Liver (tissue), 9 donors: ENCODE data around the gene DEPDC5. TPM values are rescaled to one million over a fixed set of nuclear protein-coding genes. Genes with fewer than 3 reads are reported as not detected.

Source experiments
- DNase-seq: peaks from one replicate; pipeline ENCODE4 v3.0.0-alpha.2; 2017; ENCODE audit warnings: low spot score
- H3K27ac ChIP-seq, 2 donors: one replicate each; pipeline ENCODE4 v1.7.0; 2013; ENCODE audit warnings: inconsistent platforms in 2 of 2, low read length in 2 of 2, control low read depth in 1 of 2, low read depth in 1 of 2, mild to moderate bottlenecking in 1 of 2
- H3K27me3 ChIP-seq, 4 donors: one replicate each; pipeline versions ENCODE4 v1.6.1 to v1.7.0; 2013; ENCODE audit warnings: low read length in 3 of 4, inconsistent platforms in 1 of 4, mild to moderate bottlenecking in 1 of 4, moderate library complexity in 1 of 4; ENCODE audit not compliant: control insufficient read depth in 4 of 4, insufficient read depth in 4 of 4
- H3K36me3 ChIP-seq, 4 donors: one replicate each; pipeline versions ENCODE4 v1.6.1 to v1.7.0; 2013; ENCODE audit warnings: low read length in 3 of 4, mild to moderate bottlenecking in 3 of 4, low read depth in 1 of 4, moderate library complexity in 1 of 4; ENCODE audit not compliant: control insufficient read depth in 4 of 4, insufficient read depth in 3 of 4
- H3K4me1 ChIP-seq, 4 donors: one replicate each; pipeline versions ENCODE4 v1.6.1 to v1.7.0; 2013; ENCODE audit warnings: low read length in 3 of 4, mild to moderate bottlenecking in 3 of 4, moderate library complexity in 1 of 4; ENCODE audit not compliant: control insufficient read depth in 4 of 4, insufficient read depth in 4 of 4
- H3K4me3 ChIP-seq, 3 donors: one replicate each; pipeline versions ENCODE4 v1.6.1 to v1.7.0; 2013; ENCODE audit warnings: low read length in 3 of 3, control low read depth in 1 of 3, low read depth in 1 of 3, mild to moderate bottlenecking in 1 of 3
- H3K9ac ChIP-seq, 2 donors: one replicate each; pipeline ENCODE4 v1.7.0; 2013; ENCODE audit warnings: low read length in 2 of 2, mild to moderate bottlenecking in 2 of 2, moderate library complexity in 2 of 2, control low read depth in 1 of 2, low read depth in 1 of 2
- H3K9me3 ChIP-seq, 4 donors: one replicate each; pipeline versions ENCODE4 v1.6.1 to v1.7.0; 2013; ENCODE audit warnings: low read length in 3 of 4; ENCODE audit not compliant: control insufficient read depth in 4 of 4
- ATF3 ChIP-seq: IDR thresholded peaks from 2 replicates; pipeline ENCODE4 v1.6.1; 2016; ENCODE audit warnings: antibody characterized with exemption
- CTCF ChIP-seq: fragments of 150-350 bp; IDR thresholded peaks from 2 replicates; pipeline ENCODE4 v1.5.1; 2017; ENCODE audit warnings: improper control_type of control experiment, low read depth, low read length; ENCODE audit not compliant: missing input control
- EGR1 ChIP-seq, 2 donors: IDR thresholded peaks; 2 replicates each; pipeline ENCODE4 v1.6.1; 2016 to 2018; ENCODE audit warnings: antibody characterized with exemption in 2 of 2, low read depth in 2 of 2
- FOXA1 ChIP-seq: IDR thresholded peaks from 2 replicates; pipeline ENCODE4 v1.6.1; 2016; ENCODE audit warnings: antibody characterized with exemption
- FOXA2 ChIP-seq: IDR thresholded peaks from 2 replicates; pipeline ENCODE4 v1.6.1; 2016; ENCODE audit warnings: antibody characterized with exemption
- GABPA ChIP-seq, 2 donors: IDR thresholded peaks in 1 of 2; conservative IDR thresholded peaks in 1 of 2; 2 replicates each; pipeline ENCODE4 v1.6.1; 2016; ENCODE audit warnings: antibody characterized with exemption in 2 of 2, mild to moderate bottlenecking in 1 of 2, moderate library complexity in 1 of 2
- HNF4A ChIP-seq, 2 donors: conservative IDR thresholded peaks; 2 replicates each; pipeline ENCODE4 v1.6.1; 2016; ENCODE audit warnings: antibody characterized with exemption in 2 of 2, mild to moderate bottlenecking in 2 of 2
- HNF4G ChIP-seq: IDR thresholded peaks from 2 replicates; pipeline ENCODE4 v1.6.1; 2016; ENCODE audit warnings: antibody characterized with exemption
- JUND ChIP-seq, 2 donors: IDR thresholded peaks; 2 replicates each; pipeline ENCODE4 v1.6.1; 2016; ENCODE audit warnings: antibody characterized with exemption in 2 of 2
- NR2F2 ChIP-seq: IDR thresholded peaks from 2 replicates; pipeline ENCODE4 v1.6.1; 2016; ENCODE audit warnings: antibody characterized with exemption
- RAD21 ChIP-seq, 2 donors: IDR thresholded peaks; 2 replicates each; pipeline ENCODE4 v1.6.1; 2016; ENCODE audit warnings: antibody characterized with exemption in 2 of 2, mild to moderate bottlenecking in 2 of 2
- REST ChIP-seq: IDR thresholded peaks from 2 replicates; pipeline ENCODE4 v1.6.1; 2016; ENCODE audit warnings: antibody characterized with exemption, mild to moderate bottlenecking
- SP1 ChIP-seq: IDR thresholded peaks from 2 replicates; pipeline ENCODE4 v1.6.1; 2018; ENCODE audit warnings: antibody characterized with exemption, mild to moderate bottlenecking
- TAF1 ChIP-seq: conservative IDR thresholded peaks from 2 replicates; pipeline ENCODE4 v1.6.1; 2016; ENCODE audit warnings: antibody characterized with exemption, mild to moderate bottlenecking
- YY1 ChIP-seq: IDR thresholded peaks from 2 replicates; pipeline ENCODE4 v1.6.1; 2016; ENCODE audit warnings: antibody characterized with exemption, mild to moderate bottlenecking
- WGBS: extraction: QIAGEN DNeasy Blood & Tissue Kit; methylation state at CpG from one replicate; pipeline ENCODE4 v1.1.7; 2013; 5-methylcytosine and 5-hydroxymethylcytosine counted together
- polyA plus RNA-seq, 2 donors: library from polyadenylated mRNA; stranded (reverse) in 1 of 2; unstranded in 1 of 2; fragments of 200-250 nt in 1 of 2; fragments of >200 nt in 1 of 2; fragmentation: Nextera tagmentation in 1 of 2; extraction: Ambion mirVana in 1 of 2; gene quantifications; one replicate each; pipeline versions ENCODE4 v1.2.1 to v1.2.3, GENCODE V29; 2013 to 2015
- total RNA-seq, 2 donors: library from RNA; depleted of rRNA; stranded (reverse); fragments of >200 nt; gene quantifications; one replicate each; pipeline ENCODE4 v1.2.3, GENCODE V29; 2014
- donor health status: healthy.
- donor health status: healthy.
- donor health status: healthy.
- donor health status: healthy.
- donor health status: healthy.

The DEPDC5 gene
- total and polyA plus RNA-seq, 4 donors = 5.5 to 19.4 (median 12.6) TPM

- H3K36me3 ChIP-seq = peaks cover 0 to 54% (median 31%) of the 10 kb centered on the region in 4 donors
- H3K4me3 ChIP-seq = no peak overlapping the region
- 92% methylated on average over 6 of the region's 6 CpGs for WGBS
- no peaks in the 10 kb centered on the region for H3K27me3 ChIP-seq
- H3K27ac ChIP-seq = no peak overlapping the region
- no peak for TF ChIP-seq YY1
- TF ChIP-seq ATF3 = no peak
- TF ChIP-seq GABPA (IDR thresholded peaks at IDR 0.05 in 1 of 2, conservative IDR thresholded peaks at IDR 0.05 in 1 of 2) = no peak
- TF ChIP-seq SP1 = no peak
- H3K4me1 ChIP-seq = no peaks in the 10 kb centered on the region
- DNase-seq = no peak
- no peaks in the 10 kb centered on the region for H3K9me3 ChIP-seq
- no peak overlapping the region for H3K9ac ChIP-seq
Observed at GRCh38 chr22:31881200-31881599, 127.4 kb downstream of the DEPDC5 start.

- no peak overlapping the region for H3K27ac ChIP-seq
- 87% methylated on average over 3 of the region's 3 CpGs for WGBS
- peaks cover 0 to 52% (median 29%) of the 10 kb centered on the region in 4 donors for H3K36me3 ChIP-seq
- no peaks in the 10 kb centered on the region for H3K4me1 ChIP-seq
- H3K9me3 ChIP-seq = no peaks in the 10 kb centered on the region
- TF ChIP-seq EGR1 (IDR thresholded peaks at IDR 0.05; ENCODE audit: low read depth in 2 of 2) = no peak
- TF ChIP-seq JUND (IDR thresholded peaks at IDR 0.05) = no peak
- TF ChIP-seq RAD21 (IDR thresholded peaks at IDR 0.05) = no peak
- no peak for TF ChIP-seq FOXA2
- no peak for TF ChIP-seq NR2F2
- TF ChIP-seq YY1 = no peak
- TF ChIP-seq FOXA1 = no peak
- no peak for TF ChIP-seq CTCF
- no peak for TF ChIP-seq REST
- no peak for TF ChIP-seq TAF1
- no peak for TF ChIP-seq GABPA (IDR thresholded peaks at IDR 0.05 in 1 of 2, conservative IDR thresholded peaks at IDR 0.05 in 1 of 2)
- no peak for TF ChIP-seq HNF4G
- no peak for TF ChIP-seq HNF4A (conservative IDR thresholded peaks at IDR 0.05)
- DNase-seq = no peak
- H3K4me3 ChIP-seq = no peak overlapping the region
- no peak overlapping the region for H3K9ac ChIP-seq
- H3K27me3 ChIP-seq = no peaks in the 10 kb centered on the region
Observed at GRCh38 chr22:31881865-31882264, 128.0 kb downstream of the DEPDC5 start.
